HEK293 (cell line): Measurements from ENCODE around the gene CD300E.

Experiments used
- CTCF ChIA-PET: fragments of 350-600 bp; formaldehyde crosslinking; extraction: SDS; loops from one replicate; lab custom pipeline; 2021; ENCODE audit warnings: antibody characterized with exemption; lab: Yijun Ruan, JAX
- POLR2A ChIA-PET: fragments of 300-600 bp; formaldehyde crosslinking; extraction: SDS; loops from one replicate; lab custom pipeline; 2020; ENCODE audit warnings: antibody characterized with exemption, inconsistent platforms; lab: Yijun Ruan, JAX
- H3K27ac ChIP-seq: fragments of 200-500 bp; sonication (Bioruptor generic); 2 replicates; pipeline ENCODE4 v1.5.1; 2014; ENCODE audit warnings: low read depth, low read length, control low read depth, inconsistent platforms; ENCODE audit errors: extremely low read depth
- H3K36me3 ChIP-seq, 2 experiments: fragments of 200-500 bp in 1 of 2; sonication (Bioruptor generic) in 1 of 2; 1 replicate in 1 of 2; 2 replicates in 1 of 2; pipeline ENCODE4 v1.5.1; 2014 to 2017; ENCODE audit warnings: inconsistent platforms in 2 of 2, low read length in 2 of 2; ENCODE audit not compliant: control insufficient read depth in 2 of 2, insufficient read depth in 1 of 2
- H3K4me1 ChIP-seq: fragments of 200-500 bp; sonication (Bioruptor generic); 2 replicates; pipeline ENCODE4 v1.5.1; 2014; ENCODE audit warnings: mild to moderate bottlenecking, low read length, inconsistent platforms; ENCODE audit not compliant: control insufficient read depth, insufficient read depth
- H3K4me3 ChIP-seq: 2 replicates; pipeline ENCODE4 v1.5.1; 2011; ENCODE audit warnings: low read depth, mild to moderate bottlenecking, control low read depth, low read length, moderate library complexity
- H3K9me3 ChIP-seq: fragments of 200-500 bp; sonication (Bioruptor generic); 2 replicates; pipeline ENCODE4 v1.5.1; 2014; ENCODE audit warnings: low read depth, low read length, inconsistent platforms; ENCODE audit not compliant: control insufficient read depth, insufficient read depth
- AEBP2 ChIP-seq: fragments of 450-650 bp; formaldehyde crosslinking; IDR thresholded peaks from 2 replicates; pipeline ENCODE4 v1.5.1; 2016; ENCODE audit warnings: missing biosample characterization, missing genetic modification characterization, borderline replicate concordance
- BCL11A ChIP-seq: fragments of 450-650 bp; formaldehyde crosslinking; IDR thresholded peaks from 2 replicates; pipeline ENCODE4 v1.5.1; 2016; ENCODE audit warnings: low read depth, missing biosample characterization, missing genetic modification characterization
- BCL11B ChIP-seq: fragments of 450-650 bp; formaldehyde crosslinking; IDR thresholded peaks from 2 replicates; pipeline ENCODE4 v1.5.1; 2016; ENCODE audit warnings: low read depth, missing biosample characterization, missing genetic modification characterization
- FEZF1 ChIP-seq: fragments of 450-650 bp; formaldehyde crosslinking; IDR thresholded peaks from 2 replicates; pipeline ENCODE4 v1.5.1; 2016; ENCODE audit warnings: missing biosample characterization, missing genetic modification characterization
- GFI1B ChIP-seq: fragments of 450-650 bp; formaldehyde crosslinking; IDR thresholded peaks from 2 replicates; pipeline ENCODE4 v1.5.1; 2016; ENCODE audit warnings: missing biosample characterization, missing genetic modification characterization
- KLF10 ChIP-seq: fragments of 450-650 bp; IDR thresholded peaks from 2 replicates; pipeline ENCODE4 v1.5.1; 2018; ENCODE audit warnings: missing biosample characterization, mild to moderate bottlenecking, missing genetic modification characterization
- KLF7 ChIP-seq: fragments of 450-650 bp; formaldehyde crosslinking; IDR thresholded peaks from 2 replicates; pipeline ENCODE4 v1.5.1; 2016; ENCODE audit warnings: missing biosample characterization, missing genetic modification characterization, borderline replicate concordance
- SALL2 ChIP-seq: fragments of 450-650 bp; formaldehyde crosslinking; IDR thresholded peaks from 2 replicates; pipeline ENCODE4 v1.5.0; 2017; ENCODE audit warnings: missing biosample characterization, mild to moderate bottlenecking, missing genetic modification characterization, borderline replicate concordance
- TCF7L2 ChIP-seq: IDR thresholded peaks from 2 replicates; pipeline ENCODE4 v1.6.1; 2011; ENCODE audit warnings: low read depth, mild to moderate bottlenecking, inconsistent platforms, low read length, moderate library complexity, borderline replicate concordance
- ZBTB10 ChIP-seq: fragments of 450-650 bp; formaldehyde crosslinking; IDR thresholded peaks from 2 replicates; pipeline ENCODE4 v1.5.1; 2016; ENCODE audit warnings: missing biosample characterization, missing genetic modification characterization
- ZNF138 ChIP-seq: fragments of 450-650 bp; formaldehyde crosslinking; IDR thresholded peaks from 2 replicates; pipeline ENCODE4 v1.5.1; 2016; ENCODE audit warnings: missing biosample characterization, missing genetic modification characterization, borderline replicate concordance
- ZNF146 ChIP-seq: fragments of 450-650 bp; formaldehyde crosslinking; IDR thresholded peaks from 2 replicates; pipeline ENCODE4 v1.5.1; 2016; ENCODE audit warnings: missing biosample characterization, missing genetic modification characterization
- ZNF16 ChIP-seq: fragments of 450-650 bp; formaldehyde crosslinking; IDR thresholded peaks from 2 replicates; pipeline ENCODE4 v1.5.1; 2016; ENCODE audit warnings: low read depth, missing biosample characterization, missing genetic modification characterization
- ZNF169 ChIP-seq: fragments of 450-650 bp; formaldehyde crosslinking; IDR thresholded peaks from 2 replicates; pipeline ENCODE4 v1.5.1; 2016; ENCODE audit warnings: missing biosample characterization, missing genetic modification characterization
- ZNF248 ChIP-seq: fragments of 450-650 bp; formaldehyde crosslinking; IDR thresholded peaks from 2 replicates; pipeline ENCODE4 v1.5.1; 2017; ENCODE audit warnings: missing biosample characterization, missing genetic modification characterization
- ZNF266 ChIP-seq: fragments of 450-650 bp; formaldehyde crosslinking; IDR thresholded peaks from 2 replicates; pipeline ENCODE4 v1.5.1; 2016; ENCODE audit warnings: missing biosample characterization, missing genetic modification characterization, low read depth
- ZNF350 ChIP-seq: fragments of 450-650 bp; formaldehyde crosslinking; IDR thresholded peaks from 2 replicates; pipeline ENCODE4 v1.5.0; 2017; ENCODE audit warnings: missing biosample characterization, mild to moderate bottlenecking, missing genetic modification characterization
- ZNF404 ChIP-seq: fragments of 450-650 bp; formaldehyde crosslinking; IDR thresholded peaks from 2 replicates; pipeline ENCODE4 v1.5.1; 2017; ENCODE audit warnings: missing biosample characterization, missing genetic modification characterization
- ZNF529 ChIP-seq: fragments of 450-650 bp; formaldehyde crosslinking; IDR thresholded peaks from 2 replicates; pipeline ENCODE4 v1.5.1; 2017; ENCODE audit warnings: missing genetic modification characterization, missing biosample characterization; ENCODE audit not compliant: insufficient replicate concordance
- ZNF561 ChIP-seq: fragments of 450-650 bp; IDR thresholded peaks from 2 replicates; pipeline ENCODE4 v1.5.1; 2018; ENCODE audit warnings: missing biosample characterization, missing genetic modification characterization, borderline replicate concordance
- ZNF580 ChIP-seq: fragments of 450-650 bp; formaldehyde crosslinking; IDR thresholded peaks from 2 replicates; pipeline ENCODE4 v1.5.1; 2016; ENCODE audit warnings: missing biosample characterization, missing genetic modification characterization
- ZNF585B ChIP-seq: fragments of 450-650 bp; formaldehyde crosslinking; IDR thresholded peaks from 2 replicates; pipeline ENCODE4 v1.5.1; 2016; ENCODE audit warnings: missing biosample characterization, missing genetic modification characterization
- ZNF596 ChIP-seq: fragments of 450-650 bp; IDR thresholded peaks from 2 replicates; pipeline ENCODE4 v1.5.0; 2018; ENCODE audit warnings: missing biosample characterization, mild to moderate bottlenecking, missing genetic modification characterization, moderate library complexity
- ZNF624 ChIP-seq: fragments of 450-650 bp; formaldehyde crosslinking; IDR thresholded peaks from 2 replicates; pipeline ENCODE4 v1.5.1; 2017; ENCODE audit warnings: missing biosample characterization, missing genetic modification characterization
- ZNF639 ChIP-seq: fragments of 450-650 bp; formaldehyde crosslinking; IDR thresholded peaks from 2 replicates; pipeline ENCODE4 v1.5.1; 2016; ENCODE audit warnings: missing biosample characterization, missing genetic modification characterization
- ZNF707 ChIP-seq: fragments of 450-650 bp; formaldehyde crosslinking; IDR thresholded peaks from 2 replicates; pipeline ENCODE4 v1.5.1; 2016; ENCODE audit warnings: missing biosample characterization, missing genetic modification characterization
- ZNF776 ChIP-seq: fragments of 450-650 bp; formaldehyde crosslinking; IDR thresholded peaks from 2 replicates; pipeline ENCODE4 v1.5.0; 2017; ENCODE audit warnings: missing biosample characterization, missing genetic modification characterization, borderline replicate concordance
- ZNF791 ChIP-seq: fragments of 450-650 bp; formaldehyde crosslinking; IDR thresholded peaks from 2 replicates; pipeline ENCODE4 v1.5.1; 2016; ENCODE audit warnings: missing biosample characterization, missing genetic modification characterization
- ZNF792 ChIP-seq: fragments of 450-650 bp; formaldehyde crosslinking; IDR thresholded peaks from 2 replicates; pipeline ENCODE4 v1.5.1; 2016; ENCODE audit warnings: missing biosample characterization, missing genetic modification characterization
- ZNF843 ChIP-seq: fragments of 450-650 bp; formaldehyde crosslinking; IDR thresholded peaks from 2 replicates; pipeline ENCODE4 v1.5.1; 2016; ENCODE audit warnings: missing biosample characterization, missing genetic modification characterization
- TF ChIP-seq, protein P1 (sequence below): fragments of 450-650 bp; formaldehyde crosslinking; IDR thresholded peaks from 2 replicates; pipeline ENCODE4 v1.5.1; 2016; ENCODE audit warnings: missing biosample characterization, missing genetic modification characterization

The CD300E gene

DNA sequence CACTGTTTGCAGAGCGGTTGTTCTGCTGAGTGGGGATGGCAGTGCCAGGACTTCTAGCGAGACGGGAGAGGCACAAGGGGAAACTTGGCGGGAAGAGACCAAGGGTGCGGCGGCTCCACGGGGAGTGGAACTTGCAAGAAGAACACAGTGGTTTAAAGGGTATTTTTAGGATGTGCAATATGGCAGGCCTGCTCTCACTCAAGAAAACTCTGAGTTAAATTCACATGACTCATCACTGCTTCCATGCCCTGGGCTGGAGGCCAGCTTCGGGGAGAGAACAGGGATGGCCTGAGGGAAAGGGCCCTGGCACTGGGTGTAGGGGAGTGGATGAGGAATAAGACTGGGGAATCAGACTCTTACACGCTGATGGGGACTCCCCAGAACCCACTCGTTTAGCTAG is 18.2 kb downstream of the CD300E start:
- TF ChIP-seq ZNF585B (tag by site-specific recombination) (no peak), KLF7 (tag by site-specific recombination) (no peak), ZNF776 (tag by site-specific recombination) (no peak), ZNF248 (tag by site-specific recombination) (no peak), ZNF266 (tag by site-specific recombination) (no peak), ZNF792 (tag by site-specific recombination) (no peak), ZNF707 (tag by site-specific recombination) (no peak), ZNF580 (tag by site-specific recombination) (no peak), ZNF561 (tag by site-specific recombination) (no peak), ZNF138 (no peak), ZNF16 (tag by site-specific recombination) (no peak), GFI1B (no peak), FEZF1 (tag by site-specific recombination) (no peak)
- TF ChIP-seq, all 188 proteins: peak for 0
- ChIA-PET CTCF (interaction anchor here (0.6 to 1.9 kb wide), 5 partner anchors 14 to 226 kb away, joined by 3 to 6 read pairs (median 3); no protein-coding TSS in a partner anchor), POLR2A (no interaction called here)
- H3K9me3 ChIP-seq, result no peaks in the 10 kb centered on the region
- no peak overlapping the region for H3K4me3 ChIP-seq
- H3K36me3 ChIP-seq, result no peaks in the 10 kb centered on the region
- H3K4me1 ChIP-seq, result no peaks in the 10 kb centered on the region
- H3K27ac ChIP-seq, result no peak overlapping the region

DNA sequence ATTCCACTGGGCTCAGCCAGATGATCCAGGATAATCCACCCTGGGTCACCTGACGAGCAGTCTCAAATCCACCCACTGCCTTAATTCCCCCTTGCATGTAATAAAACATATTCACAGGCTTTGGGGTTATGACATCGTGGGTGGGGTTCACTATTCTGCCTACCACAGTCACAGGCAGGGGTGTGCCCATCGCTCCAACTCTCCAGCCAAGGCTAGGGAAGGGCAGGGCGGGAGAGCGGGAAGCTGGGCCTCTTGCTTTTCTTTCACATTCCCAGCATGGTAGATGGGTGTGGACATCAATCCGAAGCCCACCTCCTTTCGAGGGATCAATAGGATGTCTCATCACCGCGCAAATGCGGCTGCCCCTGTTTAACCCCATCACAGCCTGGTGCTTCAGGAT is 18.8 kb downstream of the CD300E start:
- CTCF ChIA-PET, result interaction anchor here (0.7 to 1.9 kb wide), 4 partner anchors 21 to 237 kb away, joined by 3 to 6 read pairs (median 4); partner anchors contain the start of gene GPR142
- no peaks in the 10 kb centered on the region for H3K4me1 ChIP-seq
- no peaks in the 10 kb centered on the region for H3K9me3 ChIP-seq
- POLR2A ChIA-PET, result no interaction called here
- no peaks in the 10 kb centered on the region for H3K36me3 ChIP-seq
- H3K27ac ChIP-seq, result no peak overlapping the region
- H3K4me3 ChIP-seq, result no peak overlapping the region
- no peak for TF ChIP-seq ZNF639 (tag by site-specific recombination)
- no peak for TF ChIP-seq ZNF843 (tag by site-specific recombination)
- no peak for TF ChIP-seq SALL2 (tag by site-specific recombination)
- no peak for TF ChIP-seq TCF7L2
- TF ChIP-seq ZNF169 (tag by site-specific recombination), result no peak
- no peak for TF ChIP-seq ZNF624 (tag by site-specific recombination)
- TF ChIP-seq BCL11B (tag by site-specific recombination), result no peak
- no peak for TF ChIP-seq ZNF146 (tag by site-specific recombination)
- TF ChIP-seq AEBP2, result no peak
- no peak for TF ChIP-seq KLF10 (tag by site-specific recombination)
- TF ChIP-seq, protein P1, sequence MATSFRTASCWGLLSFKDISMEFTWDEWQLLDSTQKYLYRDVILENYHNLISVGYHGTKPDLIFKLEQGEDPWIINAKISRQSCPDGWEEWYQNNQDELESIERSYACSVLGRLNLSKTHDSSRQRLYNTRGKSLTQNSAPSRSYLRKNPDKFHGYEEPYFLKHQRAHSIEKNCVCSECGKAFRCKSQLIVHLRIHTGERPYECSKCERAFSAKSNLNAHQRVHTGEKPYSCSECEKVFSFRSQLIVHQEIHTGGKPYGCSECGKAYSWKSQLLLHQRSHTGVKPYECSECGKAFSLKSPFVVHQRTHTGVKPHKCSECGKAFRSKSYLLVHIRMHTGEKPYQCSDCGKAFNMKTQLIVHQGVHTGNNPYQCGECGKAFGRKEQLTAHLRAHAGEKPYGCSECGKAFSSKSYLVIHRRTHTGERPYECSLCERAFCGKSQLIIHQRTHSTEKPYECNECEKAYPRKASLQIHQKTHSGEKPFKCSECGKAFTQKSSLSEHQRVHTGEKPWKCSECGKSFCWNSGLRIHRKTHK (tag by site-specific recombination), result no peak
- TF ChIP-seq ZNF404 (tag by site-specific recombination), result no peak
- no peak for TF ChIP-seq ZBTB10 (tag by site-specific recombination)
- TF ChIP-seq GFI1B, result no peak
- no peak for TF ChIP-seq ZNF596 (tag by site-specific recombination)
- no peak for TF ChIP-seq ZNF350
- TF ChIP-seq ZNF791, result no peak
- TF ChIP-seq ZNF529 (tag by site-specific recombination), result no peak
- TF ChIP-seq BCL11A, result no peak
